Activated CD4-positive, CD25-positive, alpha-beta regulatory T cell treated with anti-CD3 and anti-CD28 coated beads, Interleukin-2, amount 50 U/mL, for 72 hours (primary cell): ENCODE measurements around the gene GALNT13.

Source experiments
- DNase-seq: peaks from one replicate; pipeline ENCODE4 v3.0.0; 2021

GALNT13 gene

GRCh38 chr2:153946036-153946435 lies 74.3 kb downstream of the GALNT13 start:
- DNase-seq = no peak

GRCh38 chr2:153953761-153954160 lies 82.0 kb downstream of the GALNT13 start:
- no peak for DNase-seq

- no peak for DNase-seq
Observed at GRCh38 chr2:153963256-153963655, 91.5 kb downstream of the GALNT13 start.

- no peak for DNase-seq
Observed at GRCh38 chr2:153967248-153967973, 95.7 kb downstream of the GALNT13 start.

GRCh38 chr2:153971250-153971649 lies 99.5 kb downstream of the GALNT13 start:
- DNase-seq = no peak

GRCh38 chr2:153971855-153972254 lies 100.1 kb downstream of the GALNT13 start:
- DNase-seq = no peak

GRCh38 chr2:153972412-153972811 lies 100.7 kb downstream of the GALNT13 start:
- no peak for DNase-seq

- DNase-seq = no peak
Observed at GRCh38 chr2:153986488-153987229, 114.9 kb downstream of the GALNT13 start.

GRCh38 chr2:153990771-153991170 lies 119.0 kb downstream of the GALNT13 start:
- no peak for DNase-seq

- DNase-seq = no peak
Observed at GRCh38 chr2:154013514-154013913, 141.8 kb downstream of the GALNT13 start.

GRCh38 chr2:154015233-154015632 lies 143.5 kb downstream of the GALNT13 start:
- no peak for DNase-seq

- DNase-seq = no peak
Observed at GRCh38 chr2:154029504-154029903, 157.8 kb downstream of the GALNT13 start.

GRCh38 chr2:154032220-154032619 lies 160.5 kb downstream of the GALNT13 start:
- DNase-seq = no peak

- DNase-seq = no peak
Observed at GRCh38 chr2:154046493-154046892, 174.8 kb downstream of the GALNT13 start.

- DNase-seq = no peak
Observed at GRCh38 chr2:154048905-154049304, 177.2 kb downstream of the GALNT13 start.

GRCh38 chr2:154049561-154049960 lies 177.8 kb downstream of the GALNT13 start:
- DNase-seq = no peak

GRCh38 chr2:154067124-154067523 lies 195.4 kb downstream of the GALNT13 start:
- DNase-seq = no peak

GRCh38 chr2:154078926-154079325 lies 207.2 kb downstream of the GALNT13 start:
- no peak for DNase-seq

- no peak for DNase-seq
Observed at GRCh38 chr2:154092571-154092970, 220.8 kb downstream of the GALNT13 start.

GRCh38 chr2:154093856-154094255 lies 222.1 kb downstream of the GALNT13 start:
- DNase-seq = no peak

GRCh38 chr2:154097833-154098398 lies 226.2 kb downstream of the GALNT13 start:
- DNase-seq = no peak

- DNase-seq = no peak
Observed at GRCh38 chr2:154120706-154121105, 249.0 kb downstream of the GALNT13 start.

GRCh38 chr2:154125891-154126290 lies 254.2 kb downstream of the GALNT13 start:
- DNase-seq = no peak

GRCh38 chr2:154130821-154131220 lies 259.1 kb downstream of the GALNT13 start:
- no peak for DNase-seq
